ENCODE measurements around the gene MVB12B.

Gene MVB12B

GRCh38 chr9:126488881-126489404, 162.3 kb downstream of the MVB12B start:
- Histone ChIP-seq H3K4me1 (ENCODE audit: control insufficient read depth, insufficient read depth, low read length) (no peaks in the 10 kb centered on the region), H3K9ac (ENCODE audit: low read length) (no peak overlapping the region), H3K36me3 (ENCODE audit: control insufficient read depth, insufficient read depth, low read length) (no peaks in the 10 kb centered on the region), H3K27me3 (ENCODE audit: control insufficient read depth, insufficient read depth, low read length) (no peaks in the 10 kb centered on the region), H3K9me3 (ENCODE audit: control insufficient read depth, low read length) (no peaks in the 10 kb centered on the region), H3K4me3 (ENCODE audit: low read length) (no peak overlapping the region)

- H3K9ac ChIP-seq (ENCODE audit: low read length): no peak overlapping the region
- H3K4me1 ChIP-seq (ENCODE audit: control insufficient read depth, insufficient read depth, low read length): no peaks in the 10 kb centered on the region
- H3K36me3 ChIP-seq (ENCODE audit: control insufficient read depth, insufficient read depth, low read length): no peaks in the 10 kb centered on the region
- no peaks in the 10 kb centered on the region for H3K9me3 ChIP-seq (ENCODE audit: control insufficient read depth, low read length)
- no peak overlapping the region for H3K4me3 ChIP-seq (ENCODE audit: low read length)
- no peaks in the 10 kb centered on the region for H3K27me3 ChIP-seq (ENCODE audit: control insufficient read depth, insufficient read depth, low read length)
Observed at GRCh38 chr9:126489581-126490213, 163.1 kb downstream of the MVB12B start.

GRCh38 chr9:126490214-126490631, 163.6 kb downstream of the MVB12B start:
- H3K9me3 ChIP-seq (ENCODE audit: control insufficient read depth, low read length): no peaks in the 10 kb centered on the region
- H3K27me3 ChIP-seq (ENCODE audit: control insufficient read depth, insufficient read depth, low read length): no peaks in the 10 kb centered on the region
- no peaks in the 10 kb centered on the region for H3K36me3 ChIP-seq (ENCODE audit: control insufficient read depth, insufficient read depth, low read length)
- no peak overlapping the region for H3K4me3 ChIP-seq (ENCODE audit: low read length)
- H3K4me1 ChIP-seq (ENCODE audit: control insufficient read depth, insufficient read depth, low read length): no peaks in the 10 kb centered on the region
- no peak overlapping the region for H3K9ac ChIP-seq (ENCODE audit: low read length)

GRCh38 chr9:126490871-126491567, 164.4 kb downstream of the MVB12B start:
- H3K4me1 ChIP-seq (ENCODE audit: control insufficient read depth, insufficient read depth, low read length): no peaks in the 10 kb centered on the region
- H3K36me3 ChIP-seq (ENCODE audit: control insufficient read depth, insufficient read depth, low read length): no peaks in the 10 kb centered on the region
- no peaks in the 10 kb centered on the region for H3K9me3 ChIP-seq (ENCODE audit: control insufficient read depth, low read length)
- no peak overlapping the region for H3K9ac ChIP-seq (ENCODE audit: low read length)
- no peaks in the 10 kb centered on the region for H3K27me3 ChIP-seq (ENCODE audit: control insufficient read depth, insufficient read depth, low read length)
- H3K4me3 ChIP-seq (ENCODE audit: low read length): no peak overlapping the region

- Histone ChIP-seq H3K4me1 (ENCODE audit: control insufficient read depth, insufficient read depth, low read length) (no peaks in the 10 kb centered on the region), H3K36me3 (ENCODE audit: control insufficient read depth, insufficient read depth, low read length) (no peaks in the 10 kb centered on the region), H3K4me3 (ENCODE audit: low read length) (no peak overlapping the region), H3K9me3 (ENCODE audit: control insufficient read depth, low read length) (no peaks in the 10 kb centered on the region), H3K9ac (ENCODE audit: low read length) (no peak overlapping the region), H3K27me3 (ENCODE audit: control insufficient read depth, insufficient read depth, low read length) (no peaks in the 10 kb centered on the region)
Observed at GRCh38 chr9:126491568-126491879, 164.9 kb downstream of the MVB12B start.

- H3K4me1 ChIP-seq (ENCODE audit: control insufficient read depth, insufficient read depth, low read length): no peaks in the 10 kb centered on the region
- H3K36me3 ChIP-seq (ENCODE audit: control insufficient read depth, insufficient read depth, low read length): no peaks in the 10 kb centered on the region
- no peaks in the 10 kb centered on the region for H3K27me3 ChIP-seq (ENCODE audit: control insufficient read depth, insufficient read depth, low read length)
- H3K9me3 ChIP-seq (ENCODE audit: control insufficient read depth, low read length): no peaks in the 10 kb centered on the region
- H3K9ac ChIP-seq (ENCODE audit: low read length): no peak overlapping the region
- no peak overlapping the region for H3K4me3 ChIP-seq (ENCODE audit: low read length)
Observed at GRCh38 chr9:126491949-126492348, 165.3 kb downstream of the MVB12B start.

GRCh38 chr9:126494264-126494663, 167.6 kb downstream of the MVB12B start:
- Histone ChIP-seq H3K9me3 (ENCODE audit: control insufficient read depth, low read length) (no peaks in the 10 kb centered on the region), H3K4me1 (ENCODE audit: control insufficient read depth, insufficient read depth, low read length) (peaks cover 9% of the 10 kb centered on the region), H3K36me3 (ENCODE audit: control insufficient read depth, insufficient read depth, low read length) (no peaks in the 10 kb centered on the region), H3K27me3 (ENCODE audit: control insufficient read depth, insufficient read depth, low read length) (peaks cover under 1% of the 10 kb centered on the region), H3K9ac (ENCODE audit: low read length) (no peak overlapping the region), H3K4me3 (ENCODE audit: low read length) (no peak overlapping the region)

GRCh38 chr9:126494746-126495145, 168.1 kb downstream of the MVB12B start:
- no peaks in the 10 kb centered on the region for H3K9me3 ChIP-seq (ENCODE audit: control insufficient read depth, low read length)
- peaks cover 14% of the 10 kb centered on the region for H3K4me1 ChIP-seq (ENCODE audit: control insufficient read depth, insufficient read depth, low read length)
- no peak overlapping the region for H3K4me3 ChIP-seq (ENCODE audit: low read length)
- H3K9ac ChIP-seq (ENCODE audit: low read length): no peak overlapping the region
- no peaks in the 10 kb centered on the region for H3K36me3 ChIP-seq (ENCODE audit: control insufficient read depth, insufficient read depth, low read length)
- H3K27me3 ChIP-seq (ENCODE audit: control insufficient read depth, insufficient read depth, low read length): peaks cover 5% of the 10 kb centered on the region

GRCh38 chr9:126495411-126496180, 169.0 kb downstream of the MVB12B start:
- peaks cover 20% of the 10 kb centered on the region for H3K4me1 ChIP-seq (ENCODE audit: control insufficient read depth, insufficient read depth, low read length)
- H3K9ac ChIP-seq (ENCODE audit: low read length): no peak overlapping the region
- no peak overlapping the region for H3K4me3 ChIP-seq (ENCODE audit: low read length)
- H3K36me3 ChIP-seq (ENCODE audit: control insufficient read depth, insufficient read depth, low read length): no peaks in the 10 kb centered on the region
- no peaks in the 10 kb centered on the region for H3K9me3 ChIP-seq (ENCODE audit: control insufficient read depth, low read length)
- H3K27me3 ChIP-seq (ENCODE audit: control insufficient read depth, insufficient read depth, low read length): peaks cover 14% of the 10 kb centered on the region

GRCh38 chr9:126496181-126496576, 169.6 kb downstream of the MVB12B start:
- H3K4me3 ChIP-seq (ENCODE audit: low read length): no peak overlapping the region
- no peaks in the 10 kb centered on the region for H3K9me3 ChIP-seq (ENCODE audit: control insufficient read depth, low read length)
- H3K4me1 ChIP-seq (ENCODE audit: control insufficient read depth, insufficient read depth, low read length): peaks cover 20% of the 10 kb centered on the region
- H3K36me3 ChIP-seq (ENCODE audit: control insufficient read depth, insufficient read depth, low read length): no peaks in the 10 kb centered on the region
- H3K9ac ChIP-seq (ENCODE audit: low read length): no peak overlapping the region
- H3K27me3 ChIP-seq (ENCODE audit: control insufficient read depth, insufficient read depth, low read length): peaks cover 15% of the 10 kb centered on the region

GRCh38 chr9:126496781-126497659, 170.4 kb downstream of the MVB12B start:
- Histone ChIP-seq H3K4me3 (ENCODE audit: low read length) (no peak overlapping the region), H3K27me3 (ENCODE audit: control insufficient read depth, insufficient read depth, low read length) (peaks cover 15% of the 10 kb centered on the region), H3K4me1 (ENCODE audit: control insufficient read depth, insufficient read depth, low read length) (peaks cover 20% of the 10 kb centered on the region), H3K36me3 (ENCODE audit: control insufficient read depth, insufficient read depth, low read length) (no peaks in the 10 kb centered on the region), H3K9me3 (ENCODE audit: control insufficient read depth, low read length) (no peaks in the 10 kb centered on the region), H3K9ac (ENCODE audit: low read length) (no peak overlapping the region)
